Measurements from ENCODE around the gene CDC25C.

The CDC25C gene

DNA sequence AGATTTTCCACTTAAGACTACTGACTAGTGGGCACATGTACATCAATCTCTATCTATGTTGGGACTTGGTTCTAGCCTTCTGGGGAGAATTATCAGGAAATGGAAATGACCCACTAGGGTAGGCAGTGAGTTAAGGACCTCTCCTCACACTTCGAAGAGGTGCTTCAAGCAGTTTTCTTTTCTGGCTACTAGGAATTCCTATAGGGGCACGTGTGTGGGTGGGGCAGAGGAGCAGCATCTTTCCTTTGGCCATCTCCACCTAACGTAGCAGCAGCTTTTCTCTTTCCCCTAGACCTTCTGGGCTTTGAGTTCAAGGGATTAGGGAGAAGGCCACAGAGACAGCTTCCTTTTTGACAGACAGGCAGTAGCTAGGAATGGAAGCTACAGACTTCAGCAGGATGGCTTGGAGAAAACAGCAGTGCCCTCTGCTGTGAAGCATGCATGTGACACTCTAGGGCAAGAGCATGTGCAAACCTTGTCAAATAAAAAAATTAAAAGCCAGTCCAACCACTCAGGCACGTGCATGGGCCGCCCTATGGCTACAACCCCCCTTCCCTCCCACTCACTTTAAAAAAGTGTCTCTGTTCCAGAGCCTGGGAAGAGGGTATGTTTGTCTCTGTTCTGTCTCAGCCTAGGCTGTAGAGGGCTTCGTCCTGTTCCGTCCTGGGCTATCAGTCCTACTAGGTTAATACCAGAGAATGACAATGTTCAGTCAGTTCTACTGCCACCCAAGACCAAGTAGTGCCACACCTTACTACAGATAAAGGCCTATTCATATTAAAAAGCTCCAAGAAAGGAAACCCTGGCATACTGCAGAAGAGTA lies 48.5 kb downstream of the CDC25C start:
- no peaks in the 10 kb centered on the region for H3K9me3 Mint-ChIP-seq
- DNase-seq (no peak), ATAC-seq (replicated peaks) (no peak)
- no peaks in the 10 kb centered on the region for H3K27me3 Mint-ChIP-seq
- H3K4me3 Mint-ChIP-seq: no peak overlapping the region
- H3K27ac Mint-ChIP-seq: no peak overlapping the region
- H3K36me3 Mint-ChIP-seq (ENCODE audit: insufficient read depth): peaks cover 2% of the 10 kb centered on the region
- no peaks in the 10 kb centered on the region for H3K4me1 Mint-ChIP-seq (ENCODE audit: low read depth in 2 of 2)

DNA sequence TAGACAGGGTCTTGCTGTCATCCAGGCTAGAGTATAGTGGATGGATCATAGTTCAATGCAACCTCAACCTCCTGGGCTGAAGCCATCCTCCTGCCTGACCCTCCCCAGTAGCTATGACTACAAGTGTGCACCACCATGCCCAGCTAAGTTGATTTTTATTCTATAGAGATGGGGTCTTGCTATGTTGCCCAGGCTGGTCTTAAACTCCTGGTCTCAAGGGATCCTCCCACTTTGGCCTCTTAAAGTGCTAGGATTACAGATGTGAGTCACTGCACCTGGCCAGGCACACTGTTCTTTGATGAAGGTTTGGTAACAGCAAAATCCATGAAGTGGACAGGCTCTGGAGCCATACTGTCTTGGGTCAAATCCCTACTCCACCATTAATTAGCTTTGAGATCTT lies 50.7 kb downstream of the CDC25C start:
- peaks cover 0 to 13% of the 10 kb centered on the region in 2 donors for H3K27me3 Mint-ChIP-seq
- no peak for ATAC-seq (replicated peaks)

DNA sequence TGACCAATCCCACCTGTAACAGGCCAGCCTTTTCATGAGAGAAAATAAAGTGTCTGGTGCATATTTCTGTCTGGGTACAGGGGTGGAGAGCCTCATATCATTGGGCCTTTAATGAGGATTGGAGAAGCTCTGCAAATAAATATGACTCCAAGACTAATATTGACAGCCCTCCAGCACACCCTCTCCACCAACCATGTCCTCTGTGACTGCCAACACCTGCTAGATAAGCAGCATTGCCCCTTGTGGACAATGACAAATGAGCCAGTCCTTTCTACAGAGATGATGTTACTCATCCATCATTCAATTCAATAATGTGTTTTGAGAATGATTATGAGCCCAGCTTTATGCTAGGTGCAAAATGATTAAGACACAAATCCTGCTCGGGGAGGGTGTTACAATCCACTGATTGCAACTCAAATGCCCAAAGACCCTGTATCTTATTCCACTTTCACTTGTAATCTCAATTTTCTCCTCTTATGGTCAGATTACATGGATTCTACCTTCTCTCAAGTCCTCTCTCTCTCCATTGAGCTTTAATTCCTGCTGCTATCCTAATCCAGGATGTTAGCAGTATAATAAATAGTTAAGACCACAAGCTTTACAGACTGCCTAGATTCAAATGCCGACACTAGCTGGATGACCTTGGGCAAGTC lies 55.1 kb downstream of the CDC25C start:
- Mint-ChIP-seq H3K36me3 (ENCODE audit: insufficient read depth) (peaks cover 6% of the 10 kb centered on the region), H3K27me3 (peaks cover 12 to 47% of the 10 kb centered on the region in 2 donors), H3K4me3 (no peak overlapping the region), H3K27ac (no peak overlapping the region), H3K9me3 (no peaks in the 10 kb centered on the region), H3K4me1 (ENCODE audit: low read depth in 2 of 2) (peaks cover 4 to 6% of the 10 kb centered on the region in 2 donors)
- DNase-seq: no peak
- ATAC-seq (replicated peaks): no peak

More for the DNA sequence above, 50.7 kb downstream of the CDC25C start:
- peaks cover 6% of the 10 kb centered on the region for H3K36me3 Mint-ChIP-seq (ENCODE audit: insufficient read depth)
- DNase-seq: no peak
- no peak overlapping the region for H3K27ac Mint-ChIP-seq
- no peak overlapping the region for H3K4me3 Mint-ChIP-seq
- no peaks in the 10 kb centered on the region for H3K9me3 Mint-ChIP-seq
- H3K4me1 Mint-ChIP-seq (ENCODE audit: low read depth in 2 of 2): no peaks in the 10 kb centered on the region

DNA sequence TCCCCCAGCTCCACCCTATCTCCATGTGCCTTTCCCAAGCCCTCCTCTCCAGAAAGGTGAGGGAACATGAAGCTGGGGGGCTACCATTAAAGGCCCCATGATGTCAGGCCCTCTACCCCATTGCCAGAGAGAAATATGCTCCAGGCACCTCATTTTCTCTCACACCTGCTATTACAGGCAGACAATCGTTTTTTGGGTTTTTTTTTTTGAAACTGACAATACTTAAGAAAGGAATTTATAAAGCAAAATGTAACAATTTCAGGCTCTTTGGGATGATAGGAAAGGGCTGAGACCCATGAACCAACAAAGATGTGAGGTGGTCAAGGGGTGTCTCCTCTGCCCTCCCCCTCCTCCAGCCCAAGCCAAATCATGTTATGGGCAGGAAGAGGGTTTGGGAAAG lies 55.7 kb downstream of the CDC25C start:
- no peaks in the 10 kb centered on the region for H3K9me3 Mint-ChIP-seq
- peaks cover 4 to 6% of the 10 kb centered on the region in 2 donors for H3K4me1 Mint-ChIP-seq (ENCODE audit: low read depth in 2 of 2)
- H3K4me3 Mint-ChIP-seq: no peak overlapping the region
- no peak for ATAC-seq (replicated peaks)
- no peak for DNase-seq
- H3K27me3 Mint-ChIP-seq: peaks cover 17 to 47% of the 10 kb centered on the region in 2 donors
- peaks cover 6% of the 10 kb centered on the region for H3K36me3 Mint-ChIP-seq (ENCODE audit: insufficient read depth)
- no peak overlapping the region for H3K27ac Mint-ChIP-seq

DNA sequence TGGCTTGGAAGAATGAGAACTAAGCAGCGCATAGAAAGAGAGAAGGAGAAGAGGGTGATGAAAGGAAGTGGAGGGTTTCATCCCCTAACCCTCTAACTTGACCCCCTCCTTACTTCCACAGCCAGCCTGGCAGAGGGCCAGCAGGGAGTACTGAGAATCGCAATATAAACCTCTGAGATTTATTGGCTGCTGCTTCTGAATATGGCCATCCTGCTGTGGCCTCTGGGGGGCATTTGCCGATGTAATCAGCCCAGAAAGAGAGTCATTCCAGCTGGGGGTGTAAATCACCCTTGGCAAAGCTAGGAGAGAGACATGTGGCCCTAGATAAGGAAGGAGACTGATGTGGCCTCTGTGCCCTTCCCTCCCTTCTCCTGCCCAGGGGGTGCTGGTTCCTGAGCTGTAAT lies 56.2 kb downstream of the CDC25C start:
- Mint-ChIP-seq H3K4me3 (no peak overlapping the region), H3K36me3 (ENCODE audit: insufficient read depth) (peaks cover 6% of the 10 kb centered on the region), H3K27me3 (peaks cover 17 to 47% of the 10 kb centered on the region in 2 donors), H3K4me1 (ENCODE audit: low read depth in 2 of 2) (peaks cover 4 to 6% of the 10 kb centered on the region in 2 donors), H3K27ac (no peak overlapping the region), H3K9me3 (no peaks in the 10 kb centered on the region)
- ATAC-seq (replicated peaks): no peak
- no peak for DNase-seq

DNA sequence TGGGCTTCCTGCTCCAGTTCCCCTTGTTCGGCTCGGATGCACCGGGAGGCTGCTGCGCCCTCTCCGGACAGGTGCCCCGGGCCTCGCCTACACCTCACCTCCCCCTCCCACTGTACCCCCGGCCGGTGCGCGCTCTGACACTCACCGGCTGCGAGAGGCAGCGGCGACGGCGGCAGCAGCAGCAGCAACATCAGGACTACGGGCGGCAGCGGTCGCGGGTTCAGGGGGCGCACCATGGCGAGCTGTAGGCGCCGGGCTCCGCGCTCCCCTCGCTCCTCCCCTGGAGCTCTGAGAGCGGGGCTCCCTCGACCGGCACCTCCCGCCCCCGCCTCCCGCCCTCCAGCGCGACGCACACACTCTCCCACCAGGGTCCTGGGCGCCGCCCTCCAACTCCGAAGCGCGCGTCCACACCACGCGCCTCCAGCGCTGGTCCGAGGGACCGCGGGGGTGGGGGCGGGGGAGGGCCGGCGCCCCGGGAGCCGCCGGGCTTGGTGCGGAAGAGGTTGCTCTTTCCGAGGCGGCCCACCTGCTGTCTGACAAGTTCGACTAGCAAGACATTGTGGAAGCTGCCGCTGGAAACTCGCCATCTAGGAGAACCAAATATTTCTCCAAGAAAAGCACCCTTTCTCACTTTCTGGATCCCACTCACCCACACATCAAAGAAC lies 57.3 kb downstream of the CDC25C start, which contains the start of gene GFRA3:
GFRA3 (minus strand) TSS at position 433 of the 665 bp plus-strand sequence; CDS start at position 236, 197 bp downstream.
- Mint-ChIP-seq H3K36me3 (ENCODE audit: insufficient read depth) (peaks cover 6% of the 10 kb centered on the region), H3K27me3 (peaks cover 17 to 47% of the 10 kb centered on the region in 2 donors), H3K27ac (no peak within 1 kb of the TSS), H3K4me3 (peak within 1 kb of the TSS; percentile 37 to 46), H3K4me1 (ENCODE audit: low read depth in 2 of 2) (peaks cover 4 to 6% of the 10 kb centered on the region in 2 donors), H3K9me3 (no peaks in the 10 kb centered on the region)
- peak; percentile 44 for ATAC-seq (replicated peaks)
- DNase-seq: no peak

DNA sequence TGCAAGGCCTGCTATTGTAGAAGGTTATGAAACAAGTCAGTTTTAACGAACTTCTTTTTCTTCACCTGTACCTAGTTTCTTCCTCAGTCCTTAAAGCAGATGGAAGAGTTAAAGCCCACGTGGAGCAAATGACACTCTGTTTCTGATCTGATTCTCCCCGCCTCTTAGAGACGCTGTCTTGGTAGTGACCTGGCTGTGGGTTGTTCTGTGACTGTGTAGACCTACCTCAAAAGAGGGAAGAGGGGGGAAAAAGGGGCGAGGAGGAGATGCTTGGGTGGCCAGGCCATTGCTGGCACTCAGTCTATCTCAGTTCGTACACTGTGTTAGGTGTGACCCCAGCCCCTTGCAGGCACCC lies 57.8 kb downstream of the CDC25C start:
- Mint-ChIP-seq H3K27ac (no peak overlapping the region), H3K27me3 (peaks cover 21 to 47% of the 10 kb centered on the region in 2 donors), H3K9me3 (no peaks in the 10 kb centered on the region), H3K4me3 (peak overlapping the region in 1 of 2 donors; percentile 37), H3K36me3 (ENCODE audit: insufficient read depth) (peaks cover 6% of the 10 kb centered on the region), H3K4me1 (ENCODE audit: low read depth in 2 of 2) (peaks cover 4 to 6% of the 10 kb centered on the region in 2 donors)
- DNase-seq (no peak), ATAC-seq (replicated peaks) (no peak)

DNA sequence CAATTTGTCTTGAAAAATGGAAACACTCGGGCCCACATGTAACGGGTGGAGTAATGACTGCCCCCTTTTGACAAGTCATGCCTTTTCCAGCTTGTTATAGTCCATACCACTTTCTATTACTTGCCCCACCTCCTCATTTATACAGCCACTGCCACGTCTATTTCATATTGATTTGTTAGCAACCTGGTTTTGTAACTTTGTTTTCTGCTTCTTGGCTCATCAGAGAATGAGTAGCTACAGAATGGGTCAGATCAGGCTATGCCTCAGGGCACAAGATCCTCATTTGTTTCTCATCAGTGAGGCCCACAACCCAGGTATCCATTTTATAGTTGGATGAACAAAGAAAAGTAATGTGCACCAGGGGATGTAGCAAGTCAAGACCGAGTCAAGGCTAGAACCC lies 58.9 kb downstream of the CDC25C start:
- no peak for DNase-seq
- no peaks in the 10 kb centered on the region for H3K9me3 Mint-ChIP-seq
- H3K4me1 Mint-ChIP-seq (ENCODE audit: low read depth in 2 of 2): peaks cover 4 to 6% of the 10 kb centered on the region in 2 donors
- H3K27ac Mint-ChIP-seq: no peak overlapping the region
- no peak for ATAC-seq (replicated peaks)
- H3K27me3 Mint-ChIP-seq: peaks cover 29 to 49% of the 10 kb centered on the region in 2 donors
- H3K36me3 Mint-ChIP-seq (ENCODE audit: insufficient read depth): peaks cover 6% of the 10 kb centered on the region
- H3K4me3 Mint-ChIP-seq: no peak overlapping the region

DNA sequence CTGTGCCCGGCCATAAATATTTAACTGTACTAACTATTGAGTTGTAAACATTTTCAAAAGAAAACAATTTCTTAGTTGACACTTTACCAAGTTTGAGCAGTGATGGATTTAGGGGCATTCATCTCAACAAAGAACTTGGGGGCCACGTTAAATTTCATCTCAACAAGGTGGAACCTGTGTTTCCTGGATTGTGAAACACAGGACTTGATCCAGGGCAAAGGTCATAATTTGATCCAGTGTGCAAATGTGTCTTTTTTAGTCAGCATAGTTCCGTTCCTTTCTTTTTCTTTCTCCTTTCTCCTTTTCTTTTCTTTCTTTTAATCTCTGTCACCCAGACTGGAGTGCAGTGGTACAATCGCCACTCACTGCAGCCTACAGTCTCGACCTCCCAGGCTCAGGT lies 60.3 kb downstream of the CDC25C start:
- Mint-ChIP-seq H3K36me3 (ENCODE audit: insufficient read depth) (peaks cover 3% of the 10 kb centered on the region), H3K27me3 (peaks cover 29 to 44% of the 10 kb centered on the region in 2 donors), H3K27ac (no peak overlapping the region), H3K4me1 (ENCODE audit: low read depth in 2 of 2) (peaks cover 4 to 6% of the 10 kb centered on the region in 2 donors), H3K4me3 (no peak overlapping the region), H3K9me3 (no peaks in the 10 kb centered on the region)
- DNase-seq (no peak), ATAC-seq (replicated peaks) (no peak)

DNA sequence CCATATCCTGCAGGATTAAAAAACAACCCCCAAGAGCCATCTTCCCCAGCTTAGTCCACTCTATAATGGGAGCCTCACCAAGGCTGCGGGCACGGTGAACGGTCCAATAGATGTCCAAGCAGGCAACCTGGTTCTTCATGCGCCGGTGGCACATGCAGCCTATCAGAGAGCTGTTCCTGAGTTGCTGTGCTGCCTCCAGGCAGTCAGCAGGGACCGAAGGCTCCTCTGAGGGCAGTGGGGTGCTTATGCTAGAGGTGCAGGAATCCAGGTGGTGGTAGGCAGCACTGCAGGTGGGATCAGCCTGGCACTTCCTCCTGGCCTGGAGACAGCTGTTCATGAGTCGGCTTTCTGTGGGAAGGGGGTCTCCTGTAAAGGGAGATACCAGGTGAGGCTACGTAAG lies 67.4 kb downstream of the CDC25C start:
- peaks cover 28 to 30% of the 10 kb centered on the region in 2 donors for H3K27me3 Mint-ChIP-seq
- no peaks in the 10 kb centered on the region for H3K4me1 Mint-ChIP-seq (ENCODE audit: low read depth in 2 of 2)
- H3K36me3 Mint-ChIP-seq (ENCODE audit: insufficient read depth): no peaks in the 10 kb centered on the region
- H3K9me3 Mint-ChIP-seq: no peaks in the 10 kb centered on the region
- no peak overlapping the region for H3K4me3 Mint-ChIP-seq
- ATAC-seq (replicated peaks): no peak
- H3K27ac Mint-ChIP-seq: no peak overlapping the region
- no peak for DNase-seq

DNA sequence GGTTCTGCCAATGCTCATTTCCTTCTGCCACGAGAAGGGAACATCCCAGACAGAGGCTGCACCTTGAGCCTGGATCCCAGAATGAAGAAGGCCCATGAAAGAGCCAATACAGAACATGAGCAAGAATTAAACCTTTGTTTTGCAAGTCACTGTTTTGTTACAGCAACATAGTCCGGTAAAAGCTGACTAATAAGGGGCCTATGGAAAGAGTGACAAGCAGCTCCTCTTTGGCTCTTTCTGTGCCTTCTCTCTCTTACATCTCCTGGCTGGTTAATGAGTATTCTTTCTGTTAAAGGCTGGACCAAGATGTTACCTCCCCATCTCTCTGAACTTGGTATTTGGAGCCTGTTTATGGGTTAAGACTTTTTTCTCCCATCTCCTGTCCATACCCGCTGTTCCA lies 68.0 kb downstream of the CDC25C start:
- no peaks in the 10 kb centered on the region for H3K9me3 Mint-ChIP-seq
- ATAC-seq (replicated peaks) (no peak), DNase-seq (no peak)
- H3K27ac Mint-ChIP-seq: no peak overlapping the region
- no peak overlapping the region for H3K4me3 Mint-ChIP-seq
- no peaks in the 10 kb centered on the region for H3K36me3 Mint-ChIP-seq (ENCODE audit: insufficient read depth)
- H3K4me1 Mint-ChIP-seq (ENCODE audit: low read depth in 2 of 2): no peaks in the 10 kb centered on the region
- peaks cover 28 to 36% of the 10 kb centered on the region in 2 donors for H3K27me3 Mint-ChIP-seq

DNA sequence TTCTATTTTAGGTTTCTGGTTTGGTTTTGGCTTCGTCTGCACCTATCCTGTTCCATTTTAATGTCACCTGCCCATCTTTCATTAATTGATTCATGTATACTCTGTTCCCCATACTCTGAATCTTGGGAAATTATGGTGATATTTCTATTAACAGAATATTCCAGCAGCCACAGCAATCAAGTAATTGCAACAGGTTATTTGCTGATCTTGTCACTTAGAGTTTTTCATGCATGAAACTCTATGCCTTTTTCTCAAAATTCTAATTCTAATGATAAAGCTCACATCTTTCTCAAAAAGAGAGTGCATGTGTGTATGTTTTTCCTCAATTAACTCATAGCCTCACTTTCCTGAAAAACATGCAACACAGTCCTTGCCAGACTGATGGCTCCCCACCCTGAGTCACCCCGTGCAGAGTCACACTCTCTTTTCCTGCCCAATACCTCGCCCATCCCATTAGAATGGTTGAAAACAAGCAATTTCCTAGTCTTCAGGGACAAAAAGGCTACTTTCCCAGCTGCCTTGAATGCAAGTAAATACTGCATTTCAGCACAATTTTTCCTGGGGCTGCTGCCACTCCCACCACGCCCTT lies 72.8 kb downstream of the CDC25C start:
- ATAC-seq (replicated peaks): no peak
- no peak overlapping the region for H3K27ac Mint-ChIP-seq
- no peak for DNase-seq
- no peaks in the 10 kb centered on the region for H3K9me3 Mint-ChIP-seq
- no peak overlapping the region for H3K4me3 Mint-ChIP-seq
- H3K4me1 Mint-ChIP-seq (ENCODE audit: low read depth in 2 of 2): no peaks in the 10 kb centered on the region
- H3K36me3 Mint-ChIP-seq (ENCODE audit: insufficient read depth): peaks cover 7% of the 10 kb centered on the region
- peaks cover 14 to 21% of the 10 kb centered on the region in 2 donors for H3K27me3 Mint-ChIP-seq

DNA sequence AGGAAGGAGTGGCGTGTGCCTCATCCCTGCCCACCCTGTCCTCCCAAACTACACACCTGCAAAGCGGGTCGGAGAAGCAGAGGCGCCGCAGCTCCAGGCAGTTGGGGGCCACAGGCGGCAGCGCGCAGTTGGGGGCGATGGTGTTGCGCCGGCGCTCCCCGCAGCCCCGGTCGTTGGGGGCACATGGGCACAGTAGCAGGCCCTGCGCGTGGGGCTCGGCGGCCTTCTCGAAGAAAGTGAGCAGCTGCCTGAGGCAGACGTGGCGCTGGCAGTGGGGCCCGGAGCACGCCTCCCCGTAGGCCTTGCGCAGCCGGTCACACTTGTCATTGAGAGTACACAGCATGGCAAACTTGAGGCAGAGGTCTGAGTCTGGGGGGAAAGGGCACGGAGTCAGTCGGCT lies 74.0 kb downstream of the CDC25C start:
- DNase-seq (no peak), ATAC-seq (replicated peaks) (no peak)
- Mint-ChIP-seq H3K9me3 (no peaks in the 10 kb centered on the region), H3K36me3 (ENCODE audit: insufficient read depth) (peaks cover 7% of the 10 kb centered on the region), H3K4me3 (no peak overlapping the region), H3K4me1 (ENCODE audit: low read depth in 2 of 2) (no peaks in the 10 kb centered on the region), H3K27ac (no peak overlapping the region), H3K27me3 (peaks cover 14 to 32% of the 10 kb centered on the region in 2 donors)

Measured in effector memory CD8-positive, alpha-beta T cell (primary cell).